Measurements from ENCODE around the gene FRG1.
"Not testable (repeated sequence)": the region's sequence is repeated elsewhere in the genome, so short reads cannot be mapped to it uniquely, and the experiment has no call there.

FRG1 gene

GRCh38 chr4:189940178-189941004, at the start of gene FRG1:
FRG1 (plus strand) TSS chr4:189940872; CDS start chr4:189941010, 138 bp downstream.
- DNase-seq (ENCODE audit: extremely low read depth in 1 of 2, low read depth in 1 of 2): peak; percentile 88 to 90

GRCh38 chr4:189897667-189898066, 43.0 kb upstream of the FRG1 start:
- DNase-seq (ENCODE audit: extremely low read depth in 1 of 2, low read depth in 1 of 2): no peak

DNA sequence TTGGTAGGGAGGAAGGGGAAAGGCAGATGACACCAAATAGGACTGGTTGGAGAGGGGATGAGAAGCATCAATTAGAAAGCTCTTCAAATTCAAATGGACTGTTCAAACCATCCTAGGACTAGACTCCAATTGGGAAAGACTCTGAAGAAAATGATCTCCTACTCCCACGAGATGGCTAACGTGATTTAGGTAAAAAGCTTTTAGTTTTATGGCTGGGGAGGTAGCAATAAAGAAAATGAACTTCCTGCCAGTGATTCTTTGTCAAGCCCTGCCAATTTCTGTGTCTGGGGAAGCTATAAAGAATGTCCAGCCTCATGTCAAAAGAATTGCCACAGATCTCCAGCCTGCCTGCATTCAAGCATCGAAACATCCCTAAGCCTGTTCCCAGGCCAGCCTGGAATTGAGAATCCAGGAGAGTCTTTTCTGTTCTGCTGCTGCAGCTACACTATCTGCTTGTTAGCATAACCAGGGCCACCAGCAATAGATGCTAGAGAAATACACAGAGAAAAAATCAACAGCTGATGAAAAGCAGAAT, 41.1 kb upstream of the FRG1 start:
- DNase-seq (ENCODE audit: extremely low read depth in 1 of 2, low read depth in 1 of 2): not testable (repeated sequence)

DNA sequence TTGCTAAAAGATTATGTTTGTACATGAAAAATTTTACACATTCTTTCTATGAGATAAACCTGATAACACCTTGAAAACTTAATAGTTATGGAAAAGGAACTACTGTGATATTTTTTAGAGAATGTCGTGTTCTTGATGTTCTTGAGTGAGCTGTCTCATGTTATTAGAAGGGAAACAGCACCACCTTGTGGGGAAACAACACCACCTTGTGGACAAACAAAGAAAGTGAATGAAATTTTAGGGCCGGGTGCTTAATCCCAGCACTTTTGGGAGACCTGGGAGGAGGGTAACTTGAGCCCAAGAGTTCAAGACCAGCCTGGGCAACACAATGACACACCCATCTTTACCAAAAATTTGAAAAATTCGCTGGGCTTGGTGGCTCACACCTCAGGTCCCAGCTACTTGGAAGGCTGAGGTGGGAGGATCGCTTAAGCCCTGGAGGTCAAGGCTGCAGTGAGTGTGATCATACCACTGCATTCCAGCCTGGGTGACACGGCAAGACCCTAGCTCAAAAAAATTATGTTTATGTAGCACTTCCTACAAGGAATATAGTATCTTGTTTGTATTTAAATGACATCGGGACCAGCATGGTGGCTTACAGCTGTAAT, 36.1 kb upstream of the FRG1 start:
- DNase-seq (ENCODE audit: extremely low read depth in 1 of 2, low read depth in 1 of 2): peak in 1 of 2 donors; percentile 16

GRCh38 chr4:189912170-189912569, 28.5 kb upstream of the FRG1 start:
- DNase-seq (ENCODE audit: extremely low read depth in 1 of 2, low read depth in 1 of 2): no peak

GRCh38 chr4:189917161-189917891, 23.3 kb upstream of the FRG1 start:
- no peak for DNase-seq (ENCODE audit: extremely low read depth in 1 of 2, low read depth in 1 of 2)

DNA sequence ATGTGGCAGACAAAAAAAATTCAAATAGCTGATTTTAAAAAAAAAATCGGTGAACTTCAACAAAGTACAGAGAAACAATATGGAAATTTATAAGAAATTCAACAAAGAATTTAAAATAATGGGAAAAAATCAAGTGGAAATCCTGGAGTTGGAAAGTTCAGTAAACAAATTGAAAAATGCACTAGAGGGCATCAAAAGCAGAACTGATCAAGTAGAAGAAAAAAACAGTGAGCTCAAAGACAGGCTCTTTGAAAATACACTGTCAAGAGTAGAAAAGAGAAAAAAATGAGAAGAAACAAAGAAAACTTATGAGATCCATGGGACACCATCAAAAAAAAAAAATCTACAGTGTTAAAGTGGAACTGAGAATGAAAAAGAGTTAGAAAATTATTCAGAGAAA, 19.6 kb upstream of the FRG1 start:
- DNase-seq (ENCODE audit: extremely low read depth in 1 of 2, low read depth in 1 of 2): no peak

- DNase-seq (ENCODE audit: extremely low read depth in 1 of 2, low read depth in 1 of 2): not testable (repeated sequence)
Measured at GRCh38 chr4:189926742-189927141, 13.9 kb upstream of the FRG1 start.

GRCh38 chr4:189941005-189941450, 356 bp downstream of the FRG1 start:
- peak in 1 of 2 donors; percentile 0 for DNase-seq (ENCODE audit: extremely low read depth in 1 of 2, low read depth in 1 of 2)

DNA sequence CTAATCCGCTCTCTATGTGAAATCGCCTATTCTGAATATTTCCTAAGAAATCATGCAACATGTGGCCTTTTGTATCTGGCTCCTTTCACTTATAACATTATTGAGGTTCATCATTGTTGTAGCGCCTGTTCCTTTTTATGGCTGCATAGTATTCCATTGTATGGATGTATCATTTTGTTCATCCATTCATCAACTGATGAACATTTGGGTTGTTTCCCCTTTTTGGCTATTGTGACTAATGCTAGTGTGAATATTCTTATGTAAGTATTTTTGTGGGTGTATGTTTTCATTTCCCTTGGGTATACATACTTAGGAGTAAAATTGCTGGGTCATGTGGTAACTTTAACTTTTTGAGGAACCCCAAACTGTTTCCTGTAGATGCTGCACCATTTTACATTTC, 1.7 kb downstream of the FRG1 start:
- DNase-seq (ENCODE audit: extremely low read depth in 1 of 2, low read depth in 1 of 2): not testable (repeated sequence)

- not testable (repeated sequence) for DNase-seq (ENCODE audit: extremely low read depth in 1 of 2, low read depth in 1 of 2)
Measured at GRCh38 chr4:189944077-189944476, 3.4 kb downstream of the FRG1 start.

DNA sequence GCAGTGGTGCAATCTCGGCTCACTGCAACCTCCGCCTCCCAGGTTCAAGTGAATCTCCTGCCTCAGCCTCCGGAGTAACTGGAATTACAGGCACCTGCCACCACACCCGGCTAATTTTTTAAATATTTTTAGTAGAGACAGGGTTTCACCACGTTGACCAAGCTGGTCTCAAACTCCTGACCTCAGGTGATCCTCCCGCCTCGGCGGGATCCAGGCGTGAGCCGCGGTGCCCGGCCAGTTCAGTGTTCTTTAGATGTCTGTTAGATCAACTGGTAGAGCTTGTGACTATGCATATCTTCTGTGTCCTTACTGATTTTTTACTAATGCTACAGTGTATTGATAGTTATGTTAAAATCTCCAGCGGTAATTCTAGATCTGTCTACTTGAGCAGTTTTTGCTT, 6.2 kb downstream of the FRG1 start:
- DNase-seq (ENCODE audit: extremely low read depth in 1 of 2, low read depth in 1 of 2): not testable (repeated sequence)

DNA sequence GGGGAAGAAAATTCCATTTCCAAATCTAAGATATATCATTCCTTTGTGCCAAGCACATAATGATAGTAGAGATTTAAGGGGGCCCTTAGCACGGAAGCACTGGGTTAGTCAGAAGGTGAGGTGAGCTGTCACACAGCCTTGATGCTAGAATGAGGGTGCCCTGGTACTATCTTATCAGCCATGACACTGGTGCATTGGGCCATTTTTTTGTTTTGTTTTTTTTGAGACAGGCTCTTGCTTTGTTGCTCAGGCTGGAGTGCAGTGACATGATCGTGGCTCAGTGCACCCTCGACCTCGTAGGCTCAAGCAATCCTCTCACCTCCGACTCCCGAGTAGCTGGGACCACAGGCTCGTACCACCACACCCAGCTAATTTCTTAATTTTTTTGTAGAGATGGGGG, 7.8 kb downstream of the FRG1 start:
- not testable (repeated sequence) for DNase-seq (ENCODE audit: extremely low read depth in 1 of 2, low read depth in 1 of 2)

DNA sequence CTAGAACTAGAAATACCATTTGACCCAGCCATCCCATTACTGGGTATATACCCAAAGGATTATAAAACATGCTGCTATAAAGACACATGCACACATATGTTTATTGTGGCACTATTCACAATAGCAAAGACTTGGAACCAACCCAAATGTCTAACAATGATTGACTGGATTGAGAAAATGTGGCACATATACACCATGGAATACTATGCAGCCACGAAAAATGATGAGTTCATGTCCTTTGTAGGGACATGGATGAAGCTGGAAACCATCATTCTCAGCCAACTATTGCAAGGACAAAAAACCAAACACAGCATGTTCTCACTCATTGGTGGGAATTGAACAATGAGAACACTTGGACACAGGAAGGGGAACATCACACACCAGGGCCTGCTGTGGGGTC, 28.6 kb downstream of the FRG1 start:
- not testable (repeated sequence) for DNase-seq (ENCODE audit: extremely low read depth in 1 of 2, low read depth in 1 of 2)

DNA sequence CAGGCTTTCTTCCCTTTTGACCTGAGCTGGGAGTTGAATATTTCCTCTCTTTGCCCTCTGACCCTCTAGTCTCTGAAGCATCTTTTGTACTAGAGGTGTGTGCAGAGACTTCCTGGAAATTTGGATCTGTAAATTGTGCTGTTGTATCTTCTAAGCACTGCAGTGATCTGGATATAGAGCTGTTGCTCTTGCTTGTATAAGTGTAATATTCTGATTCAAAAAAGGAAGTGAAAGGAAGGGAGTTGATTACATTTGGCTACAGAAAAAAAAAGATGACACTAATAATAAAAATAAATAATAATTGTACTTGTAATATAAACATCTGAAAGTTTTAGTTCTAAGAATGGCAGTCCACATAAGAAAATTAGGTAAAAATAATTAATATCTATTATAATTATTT, 33.0 kb downstream of the FRG1 start:
- no peak for DNase-seq (ENCODE audit: extremely low read depth in 1 of 2, low read depth in 1 of 2)

GRCh38 chr4:189974056-189974455, 33.4 kb downstream of the FRG1 start:
- no peak for DNase-seq (ENCODE audit: extremely low read depth in 1 of 2, low read depth in 1 of 2)

GRCh38 chr4:189979196-189980047, 38.8 kb downstream of the FRG1 start:
- no peak for DNase-seq (ENCODE audit: extremely low read depth in 1 of 2, low read depth in 1 of 2)

DNA sequence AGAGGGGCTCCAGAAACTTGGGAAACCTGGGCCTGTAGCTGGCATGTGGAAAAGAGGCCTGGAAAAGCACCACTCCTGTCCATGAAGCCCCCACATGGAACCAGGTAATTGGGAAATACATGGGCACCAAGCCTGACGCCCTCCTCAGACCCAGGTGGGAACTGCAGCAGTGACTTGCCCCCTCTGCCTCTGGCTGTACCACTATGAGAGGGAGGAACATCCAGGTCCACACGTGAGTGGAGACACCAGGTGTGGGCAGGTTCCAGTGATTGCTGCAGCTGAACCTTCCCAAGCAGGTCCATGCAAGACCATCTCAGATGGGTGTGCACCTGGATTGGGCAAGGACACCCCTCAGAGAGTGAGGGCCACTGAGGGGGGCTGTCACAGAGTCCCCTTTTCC, 39.6 kb downstream of the FRG1 start:
- DNase-seq (ENCODE audit: extremely low read depth in 1 of 2, low read depth in 1 of 2): not testable (repeated sequence)

DNA sequence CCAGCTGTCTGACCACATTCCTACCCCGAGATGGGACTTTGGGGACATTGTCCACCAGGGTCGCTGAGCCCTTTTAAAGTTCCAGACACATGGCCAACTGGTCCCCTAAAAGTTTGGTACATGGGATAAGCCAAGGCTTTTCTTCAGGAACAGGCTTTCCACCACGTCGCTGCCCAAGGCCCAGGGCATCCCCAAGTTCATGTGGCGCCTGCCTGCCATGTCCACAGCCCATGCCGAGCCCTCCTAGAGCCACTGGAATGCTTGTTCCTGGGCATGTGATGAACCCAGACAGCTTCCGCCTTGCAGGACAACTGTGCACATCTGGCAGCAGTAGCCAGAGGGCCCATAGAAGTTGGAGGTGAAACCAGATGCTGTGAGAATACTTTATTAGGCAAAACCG, 41.3 kb downstream of the FRG1 start:
- DNase-seq (ENCODE audit: extremely low read depth in 1 of 2, low read depth in 1 of 2): no peak

GRCh38 chr4:189983916-189984526, 43.3 kb downstream of the FRG1 start:
- not testable (repeated sequence) for DNase-seq (ENCODE audit: extremely low read depth in 1 of 2, low read depth in 1 of 2)

Measured in stimulated activated CD8-positive, alpha-beta memory T cell treated with anti-CD3 and anti-CD28 coated beads, Interleukin-7, amount 100 ng/mL, for 48 hours (primary cell).